Measurements from ENCODE around the gene PVALEF.

- no peak for TF ChIP-seq CTCF (IDR thresholded peaks at IDR 0.05; ENCODE audit: insufficient read depth, low read length)
- no peak for TF ChIP-seq POLR2AphosphoS5 (IDR thresholded peaks at IDR 0.05; ENCODE audit: low read depth)
- TF ChIP-seq REST (IDR thresholded peaks at IDR 0.05; ENCODE audit: insufficient replicate concordance, low read depth): no peak
- TF ChIP-seq SPI1 (IDR thresholded peaks at IDR 0.05; ENCODE audit: borderline replicate concordance, low read depth): no peak
- no peak for TF ChIP-seq GABPA (IDR thresholded peaks at IDR 0.05; ENCODE audit: low read depth)
These were observed 65.9 kb downstream of the PVALEF start for GRCh38 chr17:81231121-81231645.
